PC-3 (cell line): ENCODE data around the gene KCNJ6. TPM values are rescaled to one million over a fixed set of nuclear protein-coding genes. Genes with fewer than 3 reads are reported as not detected.

Source experiments
- ATAC-seq: fragments of 200-7000 bp; cut with Tn5 transposase; 2 replicates; pipeline ENCODE4 v1.9.1; 2020; ENCODE audit warnings: mild to moderate bottlenecking, moderate library complexity
- BruUV-seq: library from RNA; stranded (reverse); fragments of 400-500 nt; replicated peaks from 2 replicates; lab custom pipeline; 2021; lab: Mats Ljungman, UMichigan
- CTCF ChIA-PET: fragments of 300-600 bp; sonication (Branson Sonifier 250); formaldehyde crosslinking; loops from one replicate; lab custom pipeline; 2022; ENCODE audit warnings: antibody characterized with exemption; lab: Charles Lee
- POLR2A ChIA-PET: fragments of 300-600 bp; sonication (Branson Sonifier 250); formaldehyde crosslinking; loops from one replicate; lab custom pipeline; 2022; ENCODE audit warnings: antibody characterized with exemption; ENCODE audit not compliant: unreplicated experiment; lab: Charles Lee
- DNase-seq: peaks from one replicate; pipeline ENCODE4 v3.0.0-alpha.2; 2015
- H2AFZ ChIP-seq: fragments of 300-600 bp; sonication (generic); 2 replicates; pipeline ENCODE4 v1.6.0; 2016; ENCODE audit warnings: antibody characterized with exemption, low read length
- H3F3A ChIP-seq: fragments of 300-600 bp; sonication (generic); one replicate; pipeline ENCODE4 v1.6.0; 2017; ENCODE audit warnings: antibody characterized with exemption, low read length, control low read depth, mild to moderate bottlenecking; ENCODE audit not compliant: unreplicated experiment
- H3K27ac ChIP-seq: fragments of 300-600 bp; sonication (generic); 2 replicates; pipeline ENCODE4 v1.5.1; 2016; ENCODE audit warnings: mild to moderate bottlenecking, low read length
- H3K27me3 ChIP-seq: fragments of 300-600 bp; sonication (generic); 2 replicates; pipeline ENCODE4 v1.6.1; 2016; ENCODE audit warnings: low read length, mixed read lengths
- H3K36me3 ChIP-seq: fragments of 300-600 bp; sonication (generic); 2 replicates; pipeline ENCODE4 v1.6.1; 2016; ENCODE audit warnings: low read depth, mixed run types, low read length, mixed read lengths
- H3K4me1 ChIP-seq: fragments of 300-600 bp; sonication (generic); 2 replicates; pipeline ENCODE4 v1.5.1; 2016; ENCODE audit warnings: low read length; ENCODE audit not compliant: insufficient read depth
- H3K4me2 ChIP-seq: fragments of 300-600 bp; sonication (generic); 2 replicates; pipeline ENCODE4 v1.6.0; 2016; ENCODE audit warnings: low read length
- H3K4me3 ChIP-seq: fragments of 300-600 bp; sonication (generic); 2 replicates; pipeline ENCODE4 v1.5.1; 2016; ENCODE audit warnings: mild to moderate bottlenecking, low read length, mixed read lengths
- H3K79me2 ChIP-seq: fragments of 300-600 bp; sonication (generic); 2 replicates; pipeline ENCODE4 v1.6.1; 2017; ENCODE audit warnings: low read length, mixed read lengths
- H3K9ac ChIP-seq: fragments of 300-600 bp; sonication (generic); 2 replicates; pipeline ENCODE4 v1.6.0; 2016; ENCODE audit warnings: mild to moderate bottlenecking, low read length
- H3K9me2 ChIP-seq: fragments of 300-600 bp; sonication (generic); replicated peaks from 2 replicates; pipeline ENCODE4 v1.6.1; 2016; ENCODE audit warnings: mixed run types, low read length, mixed read lengths
- H3K9me3 ChIP-seq: fragments of 300-600 bp; sonication (generic); 2 replicates; pipeline ENCODE4 v1.6.1; 2016; ENCODE audit warnings: low read length, mixed read lengths
- H4K20me1 ChIP-seq: fragments of 300-600 bp; sonication (generic); 2 replicates; pipeline ENCODE4 v1.6.1; 2016; ENCODE audit warnings: low read length, mixed read lengths
- CTCF ChIP-seq: fragments of 300-600 bp; sonication (generic); conservative IDR thresholded peaks from 2 replicates; pipeline ENCODE4 v1.5.1; 2017; ENCODE audit warnings: antibody characterized with exemption, low read depth, mild to moderate bottlenecking, low read length
- EZH2 ChIP-seq: fragments of 300-600 bp; sonication (generic); IDR thresholded peaks from one replicate; pipeline ENCODE4 v1.6.1; 2017; ENCODE audit warnings: antibody characterized with exemption, mild to moderate bottlenecking, low read length; ENCODE audit not compliant: unreplicated experiment
- EZH2phosphoT487 ChIP-seq: fragments of 300-600 bp; sonication (generic); IDR thresholded peaks from 2 replicates; pipeline ENCODE4 v1.6.1; 2018; ENCODE audit warnings: mild to moderate bottlenecking, antibody characterized with exemption, low read length, borderline replicate concordance
- intact Hi-C: fragments of 100-400 bp; cut with micrococcal nuclease; formaldehyde crosslinking; loops from 2 replicates; pipeline ENCODE4 v1.9.0; 2023
- total RNA-seq: library from RNA; depleted of rRNA; stranded (reverse); fragments of >200 nt; gene quantifications from 2 replicates; pipeline ENCODE4 v1.2.3, GENCODE V29; 2014

Gene KCNJ6
- total RNA-seq, 1 experiment from 2014 or later = not detected

GRCh38 chr21:37905291-37905690 lies 11.0 kb downstream of the KCNJ6 start:
- Histone ChIP-seq H3K36me3 (no peaks in the 10 kb centered on the region), H3F3A (no peaks in the 10 kb centered on the region), H3K27ac (no peak overlapping the region), H3K9me3 (no peaks in the 10 kb centered on the region), H3K9me2 (no peaks in the 10 kb centered on the region), H3K4me3 (no peak overlapping the region), H3K9ac (no peak overlapping the region), H3K4me1 (no peaks in the 10 kb centered on the region), H3K27me3 (peaks cover 14% of the 10 kb centered on the region), H2AFZ (no peak overlapping the region), H3K79me2 (no peaks in the 10 kb centered on the region), H3K4me2 (no peak overlapping the region), H4K20me1 (no peaks in the 10 kb centered on the region)
- BruUV-seq = no TSS peak
- ChIA-PET POLR2A (no interaction called here), CTCF (no interaction called here)
- DNase-seq (no peak), ATAC-seq (no peak)
- intact Hi-C loops = no loop called here
- no peak for TF ChIP-seq EZH2phosphoT487
- no peak for TF ChIP-seq CTCF
- no peak for TF ChIP-seq EZH2

- DNase-seq (no peak), ATAC-seq (no peak)
- ChIA-PET CTCF (no interaction called here), POLR2A (no interaction called here)
- Histone ChIP-seq H3K4me1 (no peaks in the 10 kb centered on the region), H3K9me2 (no peaks in the 10 kb centered on the region), H3K4me3 (no peak overlapping the region), H3F3A (no peaks in the 10 kb centered on the region), H3K79me2 (no peaks in the 10 kb centered on the region), H4K20me1 (no peaks in the 10 kb centered on the region), H3K9ac (no peak overlapping the region), H3K36me3 (no peaks in the 10 kb centered on the region), H3K27ac (no peak overlapping the region), H3K9me3 (no peaks in the 10 kb centered on the region), H3K27me3 (peaks cover 18% of the 10 kb centered on the region), H2AFZ (no peak overlapping the region), H3K4me2 (no peak overlapping the region)
- TF ChIP-seq CTCF (no peak), EZH2 (no peak), EZH2phosphoT487 (no peak)
- no TSS peak for BruUV-seq
- intact Hi-C loops = no loop called here
Observed at GRCh38 chr21:37904856-37905255, 11.4 kb downstream of the KCNJ6 start.

- intact Hi-C loops = no loop called here
- H3K36me3 ChIP-seq = no peaks in the 10 kb centered on the region
Observed at GRCh38 chr21:37903396-37903795, 12.9 kb downstream of the KCNJ6 start.

More at GRCh38 chr21:37903396-37903795, 12.9 kb downstream of the KCNJ6 start:
- Histone ChIP-seq H3K9me3 (no peaks in the 10 kb centered on the region), H3K27me3 (peaks cover 31% of the 10 kb centered on the region), H3K4me1 (no peaks in the 10 kb centered on the region), H3K9ac (no peak overlapping the region), H3K27ac (no peak overlapping the region), H3K4me2 (no peak overlapping the region), H4K20me1 (no peaks in the 10 kb centered on the region), H2AFZ (no peak overlapping the region), H3K79me2 (no peaks in the 10 kb centered on the region), H3F3A (no peaks in the 10 kb centered on the region), H3K4me3 (no peak overlapping the region), H3K9me2 (no peaks in the 10 kb centered on the region)
- DNase-seq (no peak), ATAC-seq (no peak)
- CTCF ChIA-PET = no interaction called here
- TF ChIP-seq EZH2phosphoT487 (no peak), EZH2 (no peak), CTCF (no peak)
- POLR2A ChIA-PET = no interaction called here
- BruUV-seq = no TSS peak
